Stomach (tissue), 4 donors: ENCODE data around the gene PLCB1.

Experiments
- EP300 ChIP-seq: sonication (generic); formaldehyde crosslinking; IDR thresholded peaks from one replicate; pipeline ENCODE4 v1.6.1; 2017; ENCODE audit warnings: antibody characterized with exemption
- POLR2A ChIP-seq, 4 donors: fragments of 450-650 bp; IDR thresholded peaks; one replicate each; pipeline ENCODE4 v1.6.1; 2016; ENCODE audit warnings: antibody characterized with exemption in 4 of 4, control low read depth in 2 of 4, mild to moderate bottlenecking in 1 of 4, moderate library complexity in 1 of 4
- POLR2AphosphoS5 ChIP-seq, 3 donors: sonication (generic); formaldehyde crosslinking; IDR thresholded peaks; one replicate each; pipeline ENCODE4 v1.6.1; 2016; ENCODE audit warnings: antibody characterized with exemption in 3 of 3
- TF ChIP-seq, protein P1 (sequence below), 7 experiments: fragments of 450-650 bp in 4 of 7; fragments of 200-600 bp in 3 of 7; sonication (generic) in 3 of 7; IDR thresholded peaks; one replicate each; pipeline ENCODE4 v1.5.1; 2016 to 2019; ENCODE audit warnings: antibody characterized with exemption in 7 of 7, control low read depth in 2 of 7, mild to moderate bottlenecking in 1 of 7

DNA sequence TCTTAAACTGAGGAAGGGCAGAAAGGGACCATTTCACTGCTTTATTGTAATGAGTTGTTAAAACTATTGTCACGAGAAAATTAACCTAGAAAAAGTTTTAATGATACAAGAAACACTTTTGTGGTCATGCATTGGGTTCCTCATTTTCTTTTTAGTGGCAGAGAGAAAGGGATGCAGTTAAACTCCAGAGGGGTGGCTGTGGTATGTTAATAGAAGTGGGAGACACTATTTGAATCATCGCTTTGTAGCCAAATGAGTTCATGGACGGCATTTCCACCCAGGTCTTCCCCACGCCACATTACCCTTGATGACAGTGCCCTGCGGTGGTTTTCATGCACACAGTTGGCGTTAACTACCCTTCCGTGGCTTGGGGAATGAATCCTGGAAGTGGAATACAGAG lies 235.6 kb downstream of the PLCB1 start:
- no peak for TF ChIP-seq POLR2A (IDR thresholded peaks at IDR 0.05)
- no peak for TF ChIP-seq POLR2AphosphoS5 (IDR thresholded peaks at IDR 0.05)
- TF ChIP-seq, protein P1, sequence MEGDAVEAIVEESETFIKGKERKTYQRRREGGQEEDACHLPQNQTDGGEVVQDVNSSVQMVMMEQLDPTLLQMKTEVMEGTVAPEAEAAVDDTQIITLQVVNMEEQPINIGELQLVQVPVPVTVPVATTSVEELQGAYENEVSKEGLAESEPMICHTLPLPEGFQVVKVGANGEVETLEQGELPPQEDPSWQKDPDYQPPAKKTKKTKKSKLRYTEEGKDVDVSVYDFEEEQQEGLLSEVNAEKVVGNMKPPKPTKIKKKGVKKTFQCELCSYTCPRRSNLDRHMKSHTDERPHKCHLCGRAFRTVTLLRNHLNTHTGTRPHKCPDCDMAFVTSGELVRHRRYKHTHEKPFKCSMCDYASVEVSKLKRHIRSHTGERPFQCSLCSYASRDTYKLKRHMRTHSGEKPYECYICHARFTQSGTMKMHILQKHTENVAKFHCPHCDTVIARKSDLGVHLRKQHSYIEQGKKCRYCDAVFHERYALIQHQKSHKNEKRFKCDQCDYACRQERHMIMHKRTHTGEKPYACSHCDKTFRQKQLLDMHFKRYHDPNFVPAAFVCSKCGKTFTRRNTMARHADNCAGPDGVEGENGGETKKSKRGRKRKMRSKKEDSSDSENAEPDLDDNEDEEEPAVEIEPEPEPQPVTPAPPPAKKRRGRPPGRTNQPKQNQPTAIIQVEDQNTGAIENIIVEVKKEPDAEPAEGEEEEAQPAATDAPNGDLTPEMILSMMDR (IDR thresholded peaks at IDR 0.05) = no peak
- no peak for TF ChIP-seq EP300
